ENCODE results near the gene POLR1D. TPM values are rescaled to one million over a fixed set of nuclear protein-coding genes. Genes with fewer than 3 reads are reported as not detected.

Gene POLR1D
- total RNA-seq, 2 donors from 2014 or later = 129 to 150 TPM

- no peaks in the 10 kb centered on the region for H3K36me3 Mint-ChIP-seq (ENCODE audit: low read depth)
- ATAC-seq (no peak), DNase-seq (no peak)
- H3K4me3 Mint-ChIP-seq = no peak overlapping the region
- H3K9me3 ChIP-seq (ENCODE audit: control insufficient read depth, low read length, poor library complexity, severe bottlenecking) = no peaks in the 10 kb centered on the region
- H3K27ac Mint-ChIP-seq = no peak overlapping the region
- H3K4me1 Mint-ChIP-seq = peaks cover 12% of the 10 kb centered on the region
- no peaks in the 10 kb centered on the region for H3K27me3 Mint-ChIP-seq
Observed at GRCh38 chr13:27599845-27600553, 21.7 kb upstream of the POLR1D start.

GRCh38 chr13:27600711-27601110 is 21.0 kb upstream of the POLR1D start:
- no peaks in the 10 kb centered on the region for H3K27me3 Mint-ChIP-seq
- no peaks in the 10 kb centered on the region for H3K36me3 Mint-ChIP-seq (ENCODE audit: low read depth)
- H3K27ac Mint-ChIP-seq = no peak overlapping the region
- ATAC-seq (no peak), DNase-seq (no peak)
- H3K4me1 Mint-ChIP-seq = peaks cover 15% of the 10 kb centered on the region
- H3K4me3 Mint-ChIP-seq = no peak overlapping the region
- H3K9me3 ChIP-seq (ENCODE audit: control insufficient read depth, low read length, poor library complexity, severe bottlenecking) = no peaks in the 10 kb centered on the region

GRCh38 chr13:27601208-27601607 is 20.5 kb upstream of the POLR1D start:
- no peaks in the 10 kb centered on the region for H3K9me3 ChIP-seq (ENCODE audit: control insufficient read depth, low read length, poor library complexity, severe bottlenecking)
- ATAC-seq (no peak), DNase-seq (no peak)
- no peak overlapping the region for H3K27ac Mint-ChIP-seq
- no peaks in the 10 kb centered on the region for H3K27me3 Mint-ChIP-seq
- H3K4me3 Mint-ChIP-seq = no peak overlapping the region
- peaks cover 17% of the 10 kb centered on the region for H3K4me1 Mint-ChIP-seq
- H3K36me3 Mint-ChIP-seq (ENCODE audit: low read depth) = no peaks in the 10 kb centered on the region

- Mint-ChIP-seq H3K36me3 (ENCODE audit: low read depth) (no peaks in the 10 kb centered on the region), H3K4me1 (peaks cover 19% of the 10 kb centered on the region), H3K27me3 (no peaks in the 10 kb centered on the region), H3K27ac (no peak overlapping the region), H3K4me3 (no peak overlapping the region)
- DNase-seq = no peak
- no peak for ATAC-seq
- H3K9me3 ChIP-seq (ENCODE audit: control insufficient read depth, low read length, poor library complexity, severe bottlenecking) = no peaks in the 10 kb centered on the region
Observed at GRCh38 chr13:27601803-27602202, 19.9 kb upstream of the POLR1D start.

GRCh38 chr13:27605099-27605498 is 16.6 kb upstream of the POLR1D start:
- H3K4me3 Mint-ChIP-seq = no peak overlapping the region
- no peaks in the 10 kb centered on the region for H3K27me3 Mint-ChIP-seq
- no peaks in the 10 kb centered on the region for H3K9me3 ChIP-seq (ENCODE audit: control insufficient read depth, low read length, poor library complexity, severe bottlenecking)
- no peak for DNase-seq
- no peak overlapping the region for H3K27ac Mint-ChIP-seq
- ATAC-seq = no peak
- peaks cover 28% of the 10 kb centered on the region for H3K4me1 Mint-ChIP-seq
- no peaks in the 10 kb centered on the region for H3K36me3 Mint-ChIP-seq (ENCODE audit: low read depth)

GRCh38 chr13:27605610-27606200 is 16.0 kb upstream of the POLR1D start:
- Mint-ChIP-seq H3K4me3 (no peak overlapping the region), H3K27me3 (no peaks in the 10 kb centered on the region), H3K4me1 (peaks cover 30% of the 10 kb centered on the region), H3K27ac (no peak overlapping the region), H3K36me3 (ENCODE audit: low read depth) (no peaks in the 10 kb centered on the region)
- no peak for DNase-seq
- no peak for ATAC-seq
- no peaks in the 10 kb centered on the region for H3K9me3 ChIP-seq (ENCODE audit: control insufficient read depth, low read length, poor library complexity, severe bottlenecking)

- H3K27me3 Mint-ChIP-seq = no peaks in the 10 kb centered on the region
Observed at GRCh38 chr13:27607125-27607524, 14.6 kb upstream of the POLR1D start.

GRCh38 chr13:27613628-27614027 is 8.1 kb upstream of the POLR1D start:
- no peak overlapping the region for H3K27ac Mint-ChIP-seq
- DNase-seq (no peak), ATAC-seq (no peak)
- no peak overlapping the region for H3K4me3 Mint-ChIP-seq
- H3K4me1 Mint-ChIP-seq = peaks cover 48% of the 10 kb centered on the region
- H3K9me3 ChIP-seq (ENCODE audit: control insufficient read depth, low read length, poor library complexity, severe bottlenecking) = no peaks in the 10 kb centered on the region
- peaks cover 2% of the 10 kb centered on the region for H3K36me3 Mint-ChIP-seq (ENCODE audit: low read depth)
- H3K27me3 Mint-ChIP-seq = no peaks in the 10 kb centered on the region

More at GRCh38 chr13:27607125-27607524, 14.6 kb upstream of the POLR1D start:
- DNase-seq = no peak
- ATAC-seq = no peak
- H3K27ac Mint-ChIP-seq = no peak overlapping the region
- H3K4me1 Mint-ChIP-seq = peaks cover 36% of the 10 kb centered on the region
- H3K9me3 ChIP-seq (ENCODE audit: control insufficient read depth, low read length, poor library complexity, severe bottlenecking) = no peaks in the 10 kb centered on the region
- no peak overlapping the region for H3K4me3 Mint-ChIP-seq
- no peaks in the 10 kb centered on the region for H3K36me3 Mint-ChIP-seq (ENCODE audit: low read depth)

- H3K27me3 Mint-ChIP-seq = no peaks in the 10 kb centered on the region
- no peaks in the 10 kb centered on the region for H3K9me3 ChIP-seq (ENCODE audit: control insufficient read depth, low read length, poor library complexity, severe bottlenecking)
- DNase-seq (no peak), ATAC-seq (no peak)
- peaks cover 2% of the 10 kb centered on the region for H3K36me3 Mint-ChIP-seq (ENCODE audit: low read depth)
- no peak overlapping the region for H3K27ac Mint-ChIP-seq
- H3K4me3 Mint-ChIP-seq = peak overlapping the region; percentile 2
- H3K4me1 Mint-ChIP-seq = peaks cover 43% of the 10 kb centered on the region
Observed at GRCh38 chr13:27617881-27618321, 3.8 kb upstream of the POLR1D start.

- Mint-ChIP-seq H3K27me3 (no peaks in the 10 kb centered on the region), H3K27ac (peak overlapping the region; percentile 78), H3K4me3 (peak overlapping the region; percentile 94), H3K36me3 (ENCODE audit: low read depth) (peaks cover 5% of the 10 kb centered on the region), H3K4me1 (peaks cover 44% of the 10 kb centered on the region)
- H3K9me3 ChIP-seq (ENCODE audit: control insufficient read depth, low read length, poor library complexity, severe bottlenecking) = no peaks in the 10 kb centered on the region
- DNase-seq = no peak
- no peak for ATAC-seq
Observed at GRCh38 chr13:27619093-27619727, 2.5 kb upstream of the POLR1D start.

GRCh38 chr13:27619728-27620376 is 1.8 kb upstream of the POLR1D start:
- H3K36me3 Mint-ChIP-seq (ENCODE audit: low read depth) = peaks cover 5% of the 10 kb centered on the region
- DNase-seq (peak in 2 of 3 donors; percentile 16 to 27), ATAC-seq (peak; percentile 25)
- no peaks in the 10 kb centered on the region for H3K27me3 Mint-ChIP-seq
- H3K27ac Mint-ChIP-seq = peak overlapping the region; percentile 78
- peaks cover 41% of the 10 kb centered on the region for H3K4me1 Mint-ChIP-seq
- no peaks in the 10 kb centered on the region for H3K9me3 ChIP-seq (ENCODE audit: control insufficient read depth, low read length, poor library complexity, severe bottlenecking)
- H3K4me3 Mint-ChIP-seq = peak overlapping the region; percentile 94

GRCh38 chr13:27620377-27621115 is 1.1 kb upstream of the POLR1D start, which contains the start of gene LNX2:
TSS of gene LNX2 (minus strand) at chr13:27620529. CDS start at chr13:27581703, 38,826 bp downstream.
- ATAC-seq = peak; percentile 86
- peaks cover 47% of the 10 kb centered on the region for H3K4me1 Mint-ChIP-seq
- peak within 1 kb of the TSS; percentile 94 for H3K4me3 Mint-ChIP-seq
- peaks cover 7% of the 10 kb centered on the region for H3K36me3 Mint-ChIP-seq (ENCODE audit: low read depth)
- H3K27me3 Mint-ChIP-seq = no peaks in the 10 kb centered on the region
- H3K9me3 ChIP-seq (ENCODE audit: control insufficient read depth, low read length, poor library complexity, severe bottlenecking) = no peaks in the 10 kb centered on the region
- peak; percentile 95 for DNase-seq
- peak within 1 kb of the TSS; percentile 95 for H3K27ac Mint-ChIP-seq

GRCh38 chr13:27621116-27621365 is 651 bp upstream of the POLR1D start:
- no peaks in the 10 kb centered on the region for H3K9me3 ChIP-seq (ENCODE audit: control insufficient read depth, low read length, poor library complexity, severe bottlenecking)
- DNase-seq (no peak), ATAC-seq (peak; percentile 7)
- H3K4me3 Mint-ChIP-seq = peak overlapping the region; percentile 94
- H3K27ac Mint-ChIP-seq = peak overlapping the region; percentile 95
- peaks cover 7% of the 10 kb centered on the region for H3K36me3 Mint-ChIP-seq (ENCODE audit: low read depth)
- no peaks in the 10 kb centered on the region for H3K27me3 Mint-ChIP-seq
- H3K4me1 Mint-ChIP-seq = peaks cover 51% of the 10 kb centered on the region
